Choroid plexus epithelial cell (primary cell): ENCODE measurements around the gene ARHGAP23.
A peak's percentile ranks its signal among the peaks of the same experiment; 100 is the strongest.

ENCODE experiments used
- DNase-seq: peaks from one replicate; pipeline ENCODE4 v3.0.0-alpha.2; 2010; ENCODE audit warnings: low read depth
- H3K4me3 ChIP-seq: 2 replicates; pipeline ENCODE4 v1.5.1; 2011; ENCODE audit warnings: low read depth, mild to moderate bottlenecking, control low read depth, low read length, moderate library complexity
- CTCF ChIP-seq: conservative IDR thresholded peaks from 2 replicates; pipeline ENCODE4 v1.5.1; 2011; ENCODE audit warnings: low read depth, mild to moderate bottlenecking, control low read depth, inconsistent platforms, low read length, moderate library complexity

The ARHGAP23 gene

GRCh38 chr17:38504216-38504615, 76.0 kb downstream of the ARHGAP23 start:
- DNase-seq: no peak
- H3K4me3 ChIP-seq: no peak overlapping the region
- no peak for TF ChIP-seq CTCF

GRCh38 chr17:38507436-38507835, 79.2 kb downstream of the ARHGAP23 start:
- no peak overlapping the region for H3K4me3 ChIP-seq
- TF ChIP-seq CTCF: no peak
- DNase-seq: peak; percentile 18

GRCh38 chr17:38507921-38508569, 79.8 kb downstream of the ARHGAP23 start:
- DNase-seq: no peak
- TF ChIP-seq CTCF: no peak
- H3K4me3 ChIP-seq: no peak overlapping the region

GRCh38 chr17:38508570-38508950, 80.3 kb downstream of the ARHGAP23 start:
- TF ChIP-seq CTCF: no peak
- DNase-seq: no peak
- H3K4me3 ChIP-seq: no peak overlapping the region

- peak; percentile 85 for TF ChIP-seq CTCF
- peak overlapping the region; percentile 39 for H3K4me3 ChIP-seq
- DNase-seq: peak; percentile 96
Measured at GRCh38 chr17:38508954-38509771, 80.9 kb downstream of the ARHGAP23 start.

- H3K4me3 ChIP-seq: peak overlapping the region; percentile 39
- DNase-seq: peak; percentile 43
- TF ChIP-seq CTCF: no peak
Measured at GRCh38 chr17:38509772-38510420, 81.6 kb downstream of the ARHGAP23 start.
